Posterior cingulate gyrus (tissue), 11 donors: ENCODE results near the gene PAFAH1B1.
A peak's percentile ranks its signal among the peaks of the same experiment; 100 is the strongest.

Experiments
- DNase-seq, 10 donors: peaks; one replicate each; pipeline versions ENCODE4 v3.0.0 to v3.0.0-alpha.2; 2020 to 2021; ENCODE audit warnings: mixed read lengths in 3 of 10
- intact Hi-C: fragments of 100-400 bp; cut with DNase I; formaldehyde crosslinking; loops from one replicate; pipeline ENCODE4 v1.15.1; 2023

Gene PAFAH1B1

GRCh38 chr17:2700030-2700490 is 106.6 kb downstream of the PAFAH1B1 start:
- intact Hi-C loops, result no loop called here

GRCh38 chr17:2700491-2701141 is 107.2 kb downstream of the PAFAH1B1 start:
- peak in 5 of 10 donors; percentile 5 to 79 (median 57) for DNase-seq
- intact Hi-C loops, result no loop called here

More at GRCh38 chr17:2700030-2700490, 106.6 kb downstream of the PAFAH1B1 start:
- DNase-seq, result peak in 4 of 10 donors; percentile 18 to 75 (median 64)

- intact Hi-C loops, result no loop called here
- peak in 6 of 10 donors; percentile 5 to 83 (median 46) for DNase-seq
Observed at GRCh38 chr17:2701161-2701995, 107.9 kb downstream of the PAFAH1B1 start.

- intact Hi-C loops, result no loop called here
- peak in 4 of 10 donors; percentile 26 to 73 (median 68) for DNase-seq
Observed at GRCh38 chr17:2701996-2702741, 108.7 kb downstream of the PAFAH1B1 start.

- peak in 4 of 10 donors; percentile 12 to 62 (median 56) for DNase-seq
- intact Hi-C loops, result no loop called here
Observed at GRCh38 chr17:2703181-2703580, 109.7 kb downstream of the PAFAH1B1 start.

GRCh38 chr17:2703606-2704005 is 110.2 kb downstream of the PAFAH1B1 start:
- peak in 4 of 10 donors; percentile 20 to 65 (median 44) for DNase-seq
- intact Hi-C loops, result no loop called here

- peak in 5 of 10 donors; percentile 5 to 84 (median 56) for DNase-seq
- intact Hi-C loops, result no loop called here
Observed at GRCh38 chr17:2704031-2704889, 110.8 kb downstream of the PAFAH1B1 start.

GRCh38 chr17:2704890-2705248 is 111.4 kb downstream of the PAFAH1B1 start:
- DNase-seq, result peak in 1 of 10 donors; percentile 8
- intact Hi-C loops, result no loop called here

GRCh38 chr17:2705263-2705662 is 111.8 kb downstream of the PAFAH1B1 start:
- intact Hi-C loops, result no loop called here
- peak in 4 of 10 donors; percentile 9 to 68 (median 62) for DNase-seq

GRCh38 chr17:2705888-2706795 is 112.7 kb downstream of the PAFAH1B1 start:
- intact Hi-C loops, result no loop called here
- peak in 4 of 10 donors; percentile 24 to 63 (median 50) for DNase-seq

- peak in 3 of 10 donors; percentile 59 to 68 (median 67) for DNase-seq
- intact Hi-C loops, result no loop called here
Observed at GRCh38 chr17:2706911-2707510, 113.6 kb downstream of the PAFAH1B1 start.

- DNase-seq, result peak in 9 of 10 donors; percentile 30 to 92 (median 62)
- intact Hi-C loops, result no loop called here
Observed at GRCh38 chr17:2707721-2708584, 114.5 kb downstream of the PAFAH1B1 start.

- intact Hi-C loops, result no loop called here
- peak in 1 of 10 donors; percentile 40 for DNase-seq
Observed at GRCh38 chr17:2708585-2709182, 115.2 kb downstream of the PAFAH1B1 start.

GRCh38 chr17:2709183-2709661 is 115.8 kb downstream of the PAFAH1B1 start:
- intact Hi-C loops, result no loop called here
- peak in 1 of 10 donors; percentile 84 for DNase-seq

- peak in 1 of 10 donors; percentile 77 for DNase-seq
- intact Hi-C loops, result loop anchor here (5.0 to 10.0 kb wide), 2 partner anchors 115 to 318 kb away; partner anchors contain the start of gene PAFAH1B1
Observed at GRCh38 chr17:2710071-2710802, 116.8 kb downstream of the PAFAH1B1 start.
